NCI-H187 treated with DMSO at 0.1 percent for 48 hours (cell line): ENCODE data around the gene KMT2D.
A peak's percentile ranks its signal among the peaks of the same experiment; 100 is the strongest.

Experiments
- DNase-seq: peaks from one replicate; lab custom pipeline; 2025; lab: John Stamatoyannopoulos, UW

Gene KMT2D

DNA sequence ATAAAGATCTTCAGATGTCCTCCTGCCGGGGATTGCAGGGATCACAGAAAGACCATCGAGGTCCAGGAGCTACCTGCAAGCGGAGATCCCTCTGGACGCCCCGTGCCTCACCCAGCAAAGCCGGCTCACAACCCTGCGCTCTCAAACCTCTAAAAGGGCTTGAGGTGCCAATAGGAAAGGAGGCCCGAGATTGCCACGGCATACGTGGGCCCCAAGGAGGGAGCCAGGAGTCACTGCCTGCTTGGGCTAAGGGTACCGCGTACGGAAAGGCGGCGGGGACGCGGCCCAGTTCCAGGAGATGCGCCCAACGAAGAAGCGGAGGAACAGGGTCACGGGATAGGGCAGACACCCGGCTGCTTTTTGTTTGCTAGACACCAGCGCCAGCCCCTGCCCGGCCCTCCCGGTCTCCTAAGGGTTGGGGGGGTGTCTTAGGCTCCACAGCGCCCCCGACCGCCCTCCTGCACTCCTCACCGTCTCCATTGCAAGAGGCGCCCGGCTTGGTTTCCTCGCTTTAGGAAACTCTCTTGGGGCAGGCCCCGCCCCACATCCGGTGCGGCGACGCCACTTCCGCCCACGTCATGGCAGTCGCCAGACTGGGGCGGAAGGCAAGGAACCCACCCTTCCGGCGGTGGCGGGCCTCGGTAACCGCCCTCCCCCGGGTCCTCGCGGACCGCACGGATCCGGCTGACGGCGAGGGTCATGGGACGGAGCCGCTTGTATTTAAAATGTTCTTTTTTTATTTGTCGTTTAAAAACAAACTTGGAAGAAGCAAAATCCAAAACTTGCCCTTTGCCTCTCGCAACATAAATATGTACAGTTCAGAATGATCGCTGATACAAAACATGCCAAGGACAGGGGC lies 42.1 kb downstream of the KMT2D start, which contains the start of gene PRKAG1:
Gene PRKAG1, minus strand, starts transcription at position 516 of the 859 bp plus-strand sequence. Its CDS starts 36 bp downstream, at position 480.
- DNase-seq: peak; percentile 80

GRCh38 chr12:49017891-49018260 lies 42.7 kb downstream of the KMT2D start:
- no peak for DNase-seq

DNA sequence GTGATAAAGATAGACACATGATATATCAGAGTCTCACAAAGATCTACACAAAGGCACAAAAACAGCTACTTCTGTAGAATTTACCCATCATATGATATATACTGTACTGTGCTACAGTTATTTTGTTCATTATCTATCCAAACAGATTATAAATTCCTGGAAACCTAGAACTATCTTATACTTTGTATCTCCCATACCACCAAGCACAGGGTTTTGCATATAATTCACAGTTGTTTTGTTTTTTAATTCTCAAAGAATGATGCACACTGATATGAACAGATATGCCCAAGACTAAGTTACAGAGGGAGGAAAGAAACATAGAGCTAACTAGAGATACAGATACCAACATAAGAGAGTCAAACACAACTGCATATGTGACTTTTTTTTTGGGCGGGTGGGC lies 45.4 kb downstream of the KMT2D start:
- no peak for DNase-seq

DNA sequence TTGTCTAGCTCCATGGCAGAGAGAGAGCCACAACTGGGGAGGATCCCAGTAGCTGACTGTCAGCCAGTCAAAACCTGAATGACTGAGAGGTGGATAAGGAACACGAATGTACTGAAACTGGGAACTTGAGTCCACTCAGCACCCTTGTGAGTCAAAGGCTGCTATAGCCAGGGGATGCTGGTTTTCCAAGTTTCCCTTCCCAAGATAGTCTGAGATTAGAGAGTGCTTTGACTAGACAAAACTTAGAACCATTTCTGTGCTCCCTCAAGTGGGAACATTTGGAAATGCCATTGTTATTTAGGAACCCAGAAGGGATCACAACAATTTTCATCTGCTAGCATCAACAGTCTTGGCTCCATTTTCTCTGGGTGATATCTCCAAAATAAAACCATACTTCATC lies 46.0 kb downstream of the KMT2D start:
- no peak for DNase-seq

GRCh38 chr12:49013428-49013827 lies 47.2 kb downstream of the KMT2D start:
- no peak for DNase-seq

- no peak for DNase-seq
Measured at GRCh38 chr12:49012739-49013138, 47.9 kb downstream of the KMT2D start.
